H9 (cell line): ENCODE measurements around the gene ABCD4. TPM values are rescaled to one million over a fixed set of nuclear protein-coding genes. Genes with fewer than 3 reads are reported as not detected.

ENCODE experiments used
- DNase-seq: peaks from one replicate; pipeline ENCODE4 v3.0.0-alpha.2; 2017
- H2AFZ ChIP-seq: one replicate; pipeline ENCODE4 v1.6.1; 2013; ENCODE audit warnings: mild to moderate bottlenecking, low read length, control low read depth, moderate library complexity
- H2AK5ac ChIP-seq: 2 replicates; pipeline ENCODE4 v1.6.1; 2013; ENCODE audit warnings: low read length, control low read depth, mixed read lengths; ENCODE audit not compliant: insufficient read length
- H2BK120ac ChIP-seq: one replicate; pipeline ENCODE4 v1.6.1; 2013; ENCODE audit warnings: low read depth, mild to moderate bottlenecking, low read length, control low read depth, inconsistent platforms; ENCODE audit not compliant: poor library complexity, severe bottlenecking
- H2BK12ac ChIP-seq: 2 replicates; pipeline ENCODE4 v1.6.1; 2013; ENCODE audit warnings: low read length, control low read depth, mixed read lengths, low read depth; ENCODE audit not compliant: insufficient read length
- H2BK15ac ChIP-seq: 2 replicates; pipeline ENCODE4 v1.6.1; 2013; ENCODE audit warnings: low read depth, low read length, control low read depth
- H2BK20ac ChIP-seq: one replicate; pipeline ENCODE4 v1.6.1; 2013; ENCODE audit warnings: low read depth, mild to moderate bottlenecking, low read length, control low read depth, inconsistent platforms; ENCODE audit not compliant: poor library complexity, severe bottlenecking
- H2BK5ac ChIP-seq: 2 replicates; pipeline ENCODE4 v1.6.1; 2013; ENCODE audit warnings: low read length, control low read depth, mixed read lengths; ENCODE audit not compliant: insufficient read length
- H3K14ac ChIP-seq: 2 replicates; pipeline ENCODE4 v1.6.1; 2013; ENCODE audit warnings: low read length, control low read depth; ENCODE audit not compliant: insufficient read depth
- H3K18ac ChIP-seq: 2 replicates; pipeline ENCODE4 v1.6.1; 2013; ENCODE audit warnings: low read depth, mild to moderate bottlenecking, mixed read lengths, low read length, control low read depth; ENCODE audit not compliant: insufficient read length
- H3K23ac ChIP-seq: 2 replicates; pipeline ENCODE4 v1.6.1; 2013; ENCODE audit warnings: low read length, control low read depth, mixed read lengths, low read depth; ENCODE audit not compliant: insufficient read length
- H3K23me2 ChIP-seq: 2 replicates; pipeline ENCODE4 v1.6.1; 2013; ENCODE audit warnings: low read depth, mild to moderate bottlenecking, mixed read lengths, low read length, control low read depth; ENCODE audit not compliant: insufficient read length, poor library complexity, severe bottlenecking
- H3K27ac ChIP-seq: 2 replicates; pipeline ENCODE4 v1.5.1; 2013; ENCODE audit warnings: low read length, control low read depth, mixed read lengths, low read depth; ENCODE audit not compliant: insufficient read length
- H3K27me3 ChIP-seq: 2 replicates; pipeline ENCODE4 v1.6.1; 2013; ENCODE audit warnings: low read length, control low read depth, inconsistent platforms; ENCODE audit not compliant: insufficient read depth
- H3K4ac ChIP-seq: 2 replicates; pipeline ENCODE4 v1.6.1; 2013; ENCODE audit warnings: low read depth, mild to moderate bottlenecking, control low read depth, inconsistent platforms, low read length, moderate library complexity
- H3K4me1 ChIP-seq: 2 replicates; pipeline ENCODE4 v1.6.1; 2013; ENCODE audit warnings: low read length, control low read depth, inconsistent platforms; ENCODE audit not compliant: insufficient read depth
- H3K4me2 ChIP-seq: 2 replicates; pipeline ENCODE4 v1.6.1; 2013; ENCODE audit warnings: low read length, control low read depth, mixed read lengths; ENCODE audit not compliant: insufficient read length, insufficient read depth
- H3K56ac ChIP-seq: 2 replicates; pipeline ENCODE4 v1.6.1; 2013; ENCODE audit warnings: low read depth, mild to moderate bottlenecking, mixed read lengths, low read length, control low read depth; ENCODE audit not compliant: insufficient read length
- H3K79me1 ChIP-seq: 2 replicates; pipeline ENCODE4 v1.6.1; 2013; ENCODE audit warnings: low read depth, mild to moderate bottlenecking, moderate library complexity, low read length, control low read depth, inconsistent platforms; ENCODE audit not compliant: insufficient read depth, poor library complexity, severe bottlenecking
- H3K79me2 ChIP-seq: 2 replicates; pipeline ENCODE4 v1.6.1; 2013; ENCODE audit warnings: low read length, control low read depth, inconsistent platforms; ENCODE audit not compliant: insufficient read depth
- H3K9ac ChIP-seq: 2 replicates; pipeline ENCODE4 v1.6.1; 2013; ENCODE audit warnings: low read length, control low read depth, mixed read lengths; ENCODE audit not compliant: insufficient read length; ENCODE audit errors: extremely low read depth
- H3K9me3 ChIP-seq: one replicate; pipeline ENCODE4 v1.6.1; 2013; ENCODE audit warnings: low read depth, low read length, inconsistent platforms; ENCODE audit not compliant: control insufficient read depth
- H3T11ph ChIP-seq: one replicate; pipeline ENCODE4 v1.6.1; 2013; ENCODE audit warnings: mild to moderate bottlenecking, low read length, control low read depth, inconsistent platforms
- H4K20me1 ChIP-seq: one replicate; pipeline ENCODE4 v1.6.1; 2013; ENCODE audit not compliant: control insufficient read depth, insufficient read length, insufficient read depth
- H4K5ac ChIP-seq: 2 replicates; pipeline ENCODE4 v1.6.1; 2013; ENCODE audit warnings: low read depth, mild to moderate bottlenecking, mixed read lengths, low read length, control low read depth; ENCODE audit not compliant: insufficient read length
- H4K8ac ChIP-seq: replicated peaks from 2 replicates; pipeline ENCODE4 v1.6.1; 2013; ENCODE audit warnings: low read length, control low read depth, mixed read lengths, low read depth; ENCODE audit not compliant: insufficient read length
- H4K91ac ChIP-seq: 2 replicates; pipeline ENCODE4 v1.6.1; 2013; ENCODE audit warnings: low read depth, mild to moderate bottlenecking, moderate library complexity, mixed read lengths, low read length, control low read depth; ENCODE audit not compliant: insufficient read length
- H3K27ac Mint-ChIP-seq, 3 experiments: 2 replicates in 2 of 3; 3 replicates in 1 of 3; pipeline ENCODE4 v1.8.0; 2020 to 2021; ENCODE audit warnings: mixed read lengths in 3 of 3, mild to moderate bottlenecking in 1 of 3, moderate library complexity in 1 of 3
- H3K27me3 Mint-ChIP-seq: 2 replicates; pipeline ENCODE4 v1.8.0; 2021; ENCODE audit warnings: low read depth, mild to moderate bottlenecking, moderate library complexity, mixed read lengths
- H3K36me3 Mint-ChIP-seq, 3 experiments: 2 replicates in 2 of 3; 3 replicates in 1 of 3; pipeline ENCODE4 v1.8.0; 2020 to 2021; ENCODE audit warnings: low read depth in 3 of 3, mixed read lengths in 3 of 3; ENCODE audit not compliant: insufficient read depth in 1 of 3
- H3K4me1 Mint-ChIP-seq, 2 experiments: 2 replicates each; pipeline ENCODE4 v1.8.0; 2020; ENCODE audit warnings: mixed read lengths in 2 of 2
- H3K4me3 Mint-ChIP-seq, 2 experiments: 2 replicates in 1 of 2; 3 replicates in 1 of 2; pipeline ENCODE4 v1.8.0; 2020 to 2021; ENCODE audit warnings: mild to moderate bottlenecking in 2 of 2, mixed read lengths in 2 of 2, moderate library complexity in 1 of 2
- H3K9me3 Mint-ChIP-seq, 2 experiments: 2 replicates in 1 of 2; 3 replicates in 1 of 2; pipeline ENCODE4 v1.8.0; 2020; ENCODE audit warnings: mild to moderate bottlenecking in 2 of 2, mixed read lengths in 2 of 2, moderate library complexity in 1 of 2
- whole genome bisulfite sequencing: extraction: QIAGEN DNeasy Blood & Tissue Kit; methylation state at CpG from one replicate; pipeline ENCODE4 v1.1.7; 2013; ENCODE audit warnings: missing lambda C conversion rate, low lambda C conversion rate, mixed read lengths; ENCODE audit not compliant: insufficient read length; ENCODE audit errors: extremely low coverage; 5-methylcytosine and 5-hydroxymethylcytosine counted together
- total RNA-seq: library from RNA; stranded (reverse); gene quantifications from 2 replicates; pipeline ENCODE4 v1.2.1, GENCODE V29; 2021
- TF ChIP-seq, protein P1 (sequence below): fragments of 200-600 bp; sonication (generic); conservative IDR thresholded peaks from 3 replicates; pipeline ENCODE4 v1.8.0; 2021; ENCODE audit warnings: antibody characterized with exemption, mild to moderate bottlenecking

Gene ABCD4
- total RNA-seq, 1 experiment from 2014 or later = 80.9 TPM

DNA sequence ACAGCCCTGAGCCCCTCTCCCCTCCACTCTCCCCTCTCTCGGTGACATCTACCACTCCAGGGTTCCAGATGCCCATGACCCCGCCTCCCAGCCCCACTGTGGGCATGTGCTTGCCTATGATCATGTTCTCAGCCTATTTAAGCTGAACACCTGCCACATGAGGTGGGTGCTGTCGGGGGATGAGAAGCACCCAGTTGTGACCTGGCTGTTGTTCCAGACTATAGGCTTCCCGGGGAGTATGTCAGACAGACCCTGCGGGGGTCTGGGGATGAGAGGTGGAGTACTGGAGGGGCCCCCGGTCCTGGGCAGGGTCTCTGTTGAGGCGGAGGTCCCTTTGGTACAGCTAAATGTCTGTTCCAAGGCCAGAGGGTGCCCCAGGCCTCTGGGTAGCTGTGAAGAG lies 57.4 kb downstream of the ABCD4 start:
- DNase-seq = no peak
- H2AFZ ChIP-seq = no peak overlapping the region
- no peak overlapping the region for H3K4ac ChIP-seq
- Mint-ChIP-seq H3K4me1 (peaks cover 34 to 64% of the 10 kb centered on the region in 2 experiments), H3K27ac (no peak overlapping the region), H3K36me3 (no peaks in the 10 kb centered on the region; a peak in 1 of 7 replicates), H3K27me3 (peaks cover 80% of the 10 kb centered on the region), H3K9me3 (no peaks in the 10 kb centered on the region; a peak in 2 of 5 replicates), H3K4me3 (no peak overlapping the region)
- no peaks in the 10 kb centered on the region for H3K79me1 ChIP-seq
- no peak overlapping the region for H3K4me2 ChIP-seq
- no peak overlapping the region for H3K9ac ChIP-seq
- TF ChIP-seq, protein P1, sequence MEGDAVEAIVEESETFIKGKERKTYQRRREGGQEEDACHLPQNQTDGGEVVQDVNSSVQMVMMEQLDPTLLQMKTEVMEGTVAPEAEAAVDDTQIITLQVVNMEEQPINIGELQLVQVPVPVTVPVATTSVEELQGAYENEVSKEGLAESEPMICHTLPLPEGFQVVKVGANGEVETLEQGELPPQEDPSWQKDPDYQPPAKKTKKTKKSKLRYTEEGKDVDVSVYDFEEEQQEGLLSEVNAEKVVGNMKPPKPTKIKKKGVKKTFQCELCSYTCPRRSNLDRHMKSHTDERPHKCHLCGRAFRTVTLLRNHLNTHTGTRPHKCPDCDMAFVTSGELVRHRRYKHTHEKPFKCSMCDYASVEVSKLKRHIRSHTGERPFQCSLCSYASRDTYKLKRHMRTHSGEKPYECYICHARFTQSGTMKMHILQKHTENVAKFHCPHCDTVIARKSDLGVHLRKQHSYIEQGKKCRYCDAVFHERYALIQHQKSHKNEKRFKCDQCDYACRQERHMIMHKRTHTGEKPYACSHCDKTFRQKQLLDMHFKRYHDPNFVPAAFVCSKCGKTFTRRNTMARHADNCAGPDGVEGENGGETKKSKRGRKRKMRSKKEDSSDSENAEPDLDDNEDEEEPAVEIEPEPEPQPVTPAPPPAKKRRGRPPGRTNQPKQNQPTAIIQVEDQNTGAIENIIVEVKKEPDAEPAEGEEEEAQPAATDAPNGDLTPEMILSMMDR = no peak
- peaks cover 36% of the 10 kb centered on the region for H3K27me3 ChIP-seq
- no peaks in the 10 kb centered on the region for H4K20me1 ChIP-seq
- no peaks in the 10 kb centered on the region for H3K9me3 ChIP-seq
- H4K91ac ChIP-seq = no peak overlapping the region
- no peak overlapping the region for H2BK120ac ChIP-seq
- no peak overlapping the region for H3T11ph ChIP-seq
- H3K27ac ChIP-seq = no peak overlapping the region
- H2BK5ac ChIP-seq = no peak overlapping the region
- H2AK5ac ChIP-seq = no peak overlapping the region
- H3K18ac ChIP-seq = no peak overlapping the region
- H2BK12ac ChIP-seq = no peak overlapping the region
- peaks cover 6% of the 10 kb centered on the region; the same call in 1 of the 2 replicates for H3K4me1 ChIP-seq
- no peak overlapping the region for H3K23ac ChIP-seq
- no peaks in the 10 kb centered on the region for H3K79me2 ChIP-seq
- no peak overlapping the region for H2BK20ac ChIP-seq
- no CpG with 5 or more reads among the region's 7 CpGs for WGBS
- peaks cover 13% of the 10 kb centered on the region for H3K23me2 ChIP-seq
- no peak overlapping the region for H3K14ac ChIP-seq
- H4K5ac ChIP-seq = no peak overlapping the region
- H4K8ac ChIP-seq = no peak overlapping the region
- no peak overlapping the region for H3K56ac ChIP-seq
- H2BK15ac ChIP-seq = no peak overlapping the region
